Neural cell (in vitro differentiated cells): ENCODE results near the gene CLUH. TPM values are rescaled to one million over a fixed set of nuclear protein-coding genes. Genes with fewer than 3 reads are reported as not detected.

ENCODE experiments used
- H2AFZ ChIP-seq: fragments of 200-600, 300-800 bp; sonication (generic), shearing (Covaris generic); 2 replicates; pipeline ENCODE4 v1.6.0; 2014; ENCODE audit warnings: low read depth, mild to moderate bottlenecking, antibody characterized with exemption, low read length, moderate library complexity
- H3F3A ChIP-seq: fragments of 200-600 bp; shearing (Covaris generic); 2 replicates; pipeline ENCODE4 v1.6.1; 2016; ENCODE audit warnings: mild to moderate bottlenecking, moderate library complexity, mixed read lengths, antibody characterized with exemption, low read length; ENCODE audit not compliant: insufficient read depth, poor library complexity, severe bottlenecking
- H3K27ac ChIP-seq: fragments of 200-600, 300-800 bp; sonication (generic), shearing (Covaris generic); 2 replicates; pipeline ENCODE4 v1.5.1; 2014; ENCODE audit warnings: mild to moderate bottlenecking, low read length, moderate library complexity
- H3K27me3 ChIP-seq: fragments of 300-800, 200-600 bp; sonication (generic), shearing (Covaris generic); 2 replicates; pipeline ENCODE4 v1.6.0; 2014; ENCODE audit warnings: mild to moderate bottlenecking, low read depth, low read length, moderate library complexity; ENCODE audit not compliant: insufficient read depth
- H3K36me3 ChIP-seq: fragments of 300-800, 200-600 bp; sonication (generic), shearing (Covaris generic); 2 replicates; pipeline ENCODE4 v1.5.1; 2014; ENCODE audit warnings: mild to moderate bottlenecking, antibody characterized with exemption, low read length, moderate library complexity; ENCODE audit not compliant: insufficient read depth
- H3K4me2 ChIP-seq: fragments of 300-800, 200-600 bp; sonication (generic), shearing (Covaris generic); 2 replicates; pipeline ENCODE4 v1.6.0; 2014; ENCODE audit warnings: mild to moderate bottlenecking, low read length
- H3K4me3 ChIP-seq: fragments of 300-800, 200-600 bp; sonication (generic), shearing (Covaris generic); 2 replicates; pipeline ENCODE4 v1.5.1; 2014; ENCODE audit warnings: mild to moderate bottlenecking, low read length, moderate library complexity
- H3K79me2 ChIP-seq: fragments of 200-600 bp; shearing (Covaris generic); replicated peaks from 2 replicates; pipeline ENCODE4 v1.6.0; 2014; ENCODE audit warnings: mild to moderate bottlenecking, low read length, moderate library complexity; ENCODE audit not compliant: insufficient read depth
- H3K9ac ChIP-seq: fragments of 300-800, 200-600 bp; sonication (generic), shearing (Covaris generic); 2 replicates; pipeline ENCODE4 v1.6.1; 2016; ENCODE audit warnings: mild to moderate bottlenecking, low read length, mixed read lengths
- H3K9me2 ChIP-seq: fragments of 200-600 bp; shearing (Covaris generic); 2 replicates; pipeline ENCODE4 v1.6.1; 2016; ENCODE audit warnings: mild to moderate bottlenecking, low read length, mixed read lengths; ENCODE audit not compliant: insufficient read depth
- H3K9me3 ChIP-seq: fragments of 200-600, 300-800 bp; sonication (generic), shearing (Covaris generic); 2 replicates; pipeline ENCODE4 v1.6.1; 2016; ENCODE audit warnings: mild to moderate bottlenecking, mixed run types, low read length, moderate library complexity, mixed read lengths
- H4K20me1 ChIP-seq: fragments of 200-600 bp; shearing (Covaris generic); 2 replicates; pipeline ENCODE4 v1.6.1; 2016; ENCODE audit warnings: mild to moderate bottlenecking, mixed run types; ENCODE audit not compliant: insufficient read depth
- CTCF ChIP-seq: fragments of 450-650 bp; IDR thresholded peaks from 2 replicates; pipeline ENCODE4 v1.5.1; 2014; ENCODE audit warnings: antibody characterized with exemption, mild to moderate bottlenecking, moderate library complexity; ENCODE audit not compliant: poor library complexity, severe bottlenecking
- EP300 ChIP-seq: fragments of 450-650 bp; conservative IDR thresholded peaks from 2 replicates; pipeline ENCODE4 v1.6.1; 2014; ENCODE audit warnings: antibody characterized with exemption, mild to moderate bottlenecking, moderate library complexity; ENCODE audit not compliant: poor library complexity, severe bottlenecking
- EZH2 ChIP-seq: fragments of 200-600, 300-800 bp; shearing (Covaris generic), sonication (generic); IDR thresholded peaks from 2 replicates; pipeline ENCODE4 v1.6.1; 2014; ENCODE audit warnings: antibody characterized with exemption, low read length, borderline replicate concordance, mild to moderate bottlenecking; ENCODE audit not compliant: insufficient read depth, poor library complexity, severe bottlenecking
- MXI1 ChIP-seq: fragments of 450-650 bp; conservative IDR thresholded peaks from 2 replicates; pipeline ENCODE4 v1.6.1; 2014; ENCODE audit warnings: antibody characterized with exemption, mild to moderate bottlenecking; ENCODE audit not compliant: poor library complexity, severe bottlenecking
- POLR2AphosphoS5 ChIP-seq: IDR thresholded peaks from 2 replicates; pipeline ENCODE4 v1.6.1; 2012
- RAD21 ChIP-seq: fragments of 450-650 bp; conservative IDR thresholded peaks from 2 replicates; pipeline ENCODE4 v1.6.1; 2014; ENCODE audit warnings: antibody characterized with exemption, mild to moderate bottlenecking, moderate library complexity
- REST ChIP-seq: IDR thresholded peaks from 2 replicates; pipeline ENCODE4 v1.6.1; 2012; ENCODE audit warnings: borderline replicate concordance
- SMC3 ChIP-seq: fragments of 450-650 bp; conservative IDR thresholded peaks from 2 replicates; pipeline ENCODE4 v1.6.1; 2014; ENCODE audit warnings: antibody characterized with exemption, mild to moderate bottlenecking, moderate library complexity; ENCODE audit not compliant: poor library complexity
- TAF1 ChIP-seq: IDR thresholded peaks from 2 replicates; pipeline ENCODE4 v1.6.1; 2012; ENCODE audit warnings: low read depth
- polyA plus RNA-seq: library from polyadenylated mRNA; depleted of rRNA; stranded (reverse); fragments of >200 nt; gene quantifications from 2 replicates; pipeline ENCODE4 v1.2.3, GENCODE V29; 2014

Gene CLUH
- polyA plus RNA-seq, 1 donor from 2014 or later: 18.6 TPM

DNA sequence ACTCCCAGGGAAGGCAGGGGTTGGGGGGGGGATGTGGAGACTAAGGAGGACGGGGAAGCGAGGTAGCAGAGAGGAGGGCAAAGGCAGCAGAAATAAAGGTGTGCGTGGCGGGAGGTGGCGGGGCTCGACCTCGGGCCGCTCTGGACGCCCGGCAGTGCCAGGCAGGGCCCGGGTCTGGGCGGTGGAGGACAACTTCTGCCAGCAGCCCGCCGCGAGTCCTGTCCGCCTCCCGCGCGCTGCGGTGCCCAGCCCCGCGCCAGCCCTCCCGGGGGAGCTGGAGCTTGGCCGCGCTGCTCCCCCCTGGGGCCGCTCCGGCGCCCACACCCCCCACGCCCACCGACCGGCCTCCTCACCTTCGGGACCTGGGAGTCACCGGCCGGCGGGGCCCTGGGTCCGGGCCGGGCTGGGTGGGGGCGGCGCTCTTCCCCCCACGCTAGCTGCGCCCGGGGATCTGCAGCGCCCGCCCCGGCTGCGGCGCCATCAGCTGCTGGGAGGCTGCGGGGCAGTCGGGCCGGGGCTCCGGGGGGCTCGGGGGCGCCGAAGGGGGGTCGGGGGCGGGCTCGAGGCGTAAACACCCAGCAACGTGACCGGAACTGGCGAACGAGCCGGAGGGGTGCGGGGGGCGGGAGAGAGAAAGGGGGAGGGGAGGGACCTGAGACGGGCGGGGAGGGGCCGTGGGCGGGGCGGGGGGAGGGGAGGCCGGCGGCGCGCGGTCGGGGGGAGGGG lies 37.7 kb upstream of the CLUH start, which contains the start of gene CCDC92B:
CCDC92B (minus strand) TSS at position 595 of the 726 bp plus-strand sequence. CDS start 14,507 bp downstream, outside the sequence.
- Histone ChIP-seq H3F3A (no peaks in the 10 kb centered on the region), H4K20me1 (no peaks in the 10 kb centered on the region), H3K27ac (no peak within 1 kb of the TSS), H3K9me2 (no peaks in the 10 kb centered on the region), H3K9me3 (no peaks in the 10 kb centered on the region), H3K9ac (peak within 1 kb of the TSS; percentile 83), H3K79me2 (no peaks in the 10 kb centered on the region), H3K4me3 (peak within 1 kb of the TSS; percentile 86), H3K27me3 (peaks cover 16% of the 10 kb centered on the region), H3K4me2 (peak within 1 kb of the TSS; percentile 36), H3K36me3 (no peaks in the 10 kb centered on the region), H2AFZ (peak within 1 kb of the TSS; percentile 65)
- TF ChIP-seq MXI1: peak; percentile 36
- TF ChIP-seq EZH2: no peak
- no peak for TF ChIP-seq POLR2AphosphoS5

- Histone ChIP-seq H3K27ac (no peak overlapping the region), H3K4me2 (no peak overlapping the region), H3F3A (no peaks in the 10 kb centered on the region), H2AFZ (no peak overlapping the region), H3K9ac (no peak overlapping the region), H3K9me3 (no peaks in the 10 kb centered on the region), H3K36me3 (no peaks in the 10 kb centered on the region), H3K79me2 (no peaks in the 10 kb centered on the region), H3K27me3 (peaks cover 2% of the 10 kb centered on the region), H3K9me2 (no peaks in the 10 kb centered on the region), H3K4me3 (no peak overlapping the region), H4K20me1 (no peaks in the 10 kb centered on the region)
- TF ChIP-seq EP300 (no peak), EZH2 (no peak), MXI1 (no peak), TAF1 (no peak), SMC3 (no peak), CTCF (no peak), RAD21 (no peak), REST (no peak), POLR2AphosphoS5 (no peak)
Measured at GRCh38 chr17:2745317-2746037, 33.9 kb upstream of the CLUH start.
